ENCODE results near the gene CFAP70. TPM values are rescaled to one million over a fixed set of nuclear protein-coding genes. Genes with fewer than 3 reads are reported as not detected.

The CFAP70 gene
- total RNA-seq, 1 experiment from 2014 or later = 0.06 TPM

DNA sequence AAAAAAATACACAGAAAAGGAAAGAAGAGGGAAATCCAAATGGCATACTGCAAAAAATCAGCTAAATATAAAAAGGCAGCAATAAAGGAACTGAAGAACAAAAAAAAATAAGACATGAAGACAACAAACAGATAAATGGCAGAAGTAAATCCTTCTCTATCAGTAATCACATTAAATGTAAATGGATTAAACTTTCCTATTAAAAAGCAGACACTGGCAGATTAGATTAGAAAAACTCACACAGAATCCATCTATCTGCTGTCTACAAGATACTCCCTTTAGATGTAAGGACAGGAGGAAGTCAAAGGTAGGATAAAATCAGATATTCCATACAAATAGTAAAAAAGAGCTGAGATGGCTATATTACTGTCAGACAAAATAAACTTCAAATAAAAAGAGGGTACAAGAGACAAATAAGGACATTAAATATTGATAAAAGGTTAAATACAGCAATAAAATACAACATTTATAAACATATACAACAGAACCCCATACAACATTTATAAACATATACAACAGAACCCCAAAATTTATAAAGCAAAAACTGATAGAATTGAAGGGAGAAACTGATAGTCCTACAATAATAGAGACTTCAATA is 51.4 kb downstream of the CFAP70 start:
- Histone ChIP-seq H3K36me3 (ENCODE audit: insufficient read depth, low read length, poor library complexity, severe bottlenecking) (no peaks in the 10 kb centered on the region), H3K4me3 (ENCODE audit: low read depth, low read length, poor library complexity, severe bottlenecking) (no peak overlapping the region), H3K9me3 (ENCODE audit: low read depth, low read length, poor library complexity, severe bottlenecking) (peaks cover 15% of the 10 kb centered on the region), H3K27ac (ENCODE audit: low read depth, low read length, poor library complexity, severe bottlenecking) (no peak overlapping the region), H3K4me1 (ENCODE audit: insufficient read depth, low read length, poor library complexity, severe bottlenecking) (no peaks in the 10 kb centered on the region), H3K27me3 (replicated peaks; ENCODE audit: insufficient read depth, low read depth, low read length, poor library complexity) (no peaks in the 10 kb centered on the region)
- no peak for DNase-seq (ENCODE audit: low spot score)
- POLR2A ChIA-PET (ENCODE audit: low non-redundant PET) = no interaction called here
- CTCF ChIA-PET = no interaction called here
- BruUV-seq (replicated peaks) = no TSS peak
- TF ChIP-seq, protein P1, sequence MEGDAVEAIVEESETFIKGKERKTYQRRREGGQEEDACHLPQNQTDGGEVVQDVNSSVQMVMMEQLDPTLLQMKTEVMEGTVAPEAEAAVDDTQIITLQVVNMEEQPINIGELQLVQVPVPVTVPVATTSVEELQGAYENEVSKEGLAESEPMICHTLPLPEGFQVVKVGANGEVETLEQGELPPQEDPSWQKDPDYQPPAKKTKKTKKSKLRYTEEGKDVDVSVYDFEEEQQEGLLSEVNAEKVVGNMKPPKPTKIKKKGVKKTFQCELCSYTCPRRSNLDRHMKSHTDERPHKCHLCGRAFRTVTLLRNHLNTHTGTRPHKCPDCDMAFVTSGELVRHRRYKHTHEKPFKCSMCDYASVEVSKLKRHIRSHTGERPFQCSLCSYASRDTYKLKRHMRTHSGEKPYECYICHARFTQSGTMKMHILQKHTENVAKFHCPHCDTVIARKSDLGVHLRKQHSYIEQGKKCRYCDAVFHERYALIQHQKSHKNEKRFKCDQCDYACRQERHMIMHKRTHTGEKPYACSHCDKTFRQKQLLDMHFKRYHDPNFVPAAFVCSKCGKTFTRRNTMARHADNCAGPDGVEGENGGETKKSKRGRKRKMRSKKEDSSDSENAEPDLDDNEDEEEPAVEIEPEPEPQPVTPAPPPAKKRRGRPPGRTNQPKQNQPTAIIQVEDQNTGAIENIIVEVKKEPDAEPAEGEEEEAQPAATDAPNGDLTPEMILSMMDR (conservative IDR thresholded peaks at IDR 0.05; ENCODE audit: low read depth, low read length) = no peak
- no peak for TF ChIP-seq EZH2 (IDR thresholded peaks at IDR 0.05; ENCODE audit: borderline replicate concordance, low read depth, low read length, poor library complexity, severe bottlenecking)
- intact Hi-C loops (cut with micrococcal nuclease; ENCODE audit: unreplicated experiment) = no loop called here

DNA sequence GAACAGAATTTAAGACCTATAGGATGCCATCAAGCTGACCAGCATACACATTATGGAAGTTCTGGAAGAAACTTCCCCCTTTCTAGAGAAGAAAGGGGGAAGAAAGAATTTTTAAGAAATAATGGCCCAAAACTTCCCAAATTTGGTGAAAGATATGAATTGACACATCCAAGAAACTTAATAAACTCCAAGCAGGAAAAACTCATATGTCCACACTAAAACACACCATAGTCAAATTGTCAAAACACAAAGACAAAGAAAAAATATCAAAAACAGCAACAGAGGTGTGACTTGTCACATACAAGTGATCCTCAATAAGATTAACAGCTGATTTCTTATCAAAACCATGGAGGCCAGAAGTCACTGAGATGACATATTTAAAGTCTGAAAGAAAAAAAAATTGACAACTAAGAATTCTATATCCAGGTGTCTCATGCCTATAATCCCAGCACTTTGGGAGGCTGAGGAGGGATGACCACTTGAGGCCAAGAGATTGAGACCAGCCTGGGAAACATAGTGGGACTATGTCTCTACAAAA is 52.4 kb downstream of the CFAP70 start:
- H3K27me3 ChIP-seq (replicated peaks; ENCODE audit: insufficient read depth, low read depth, low read length, poor library complexity) = no peaks in the 10 kb centered on the region
- POLR2A ChIA-PET (ENCODE audit: low non-redundant PET) = no interaction called here
- no peaks in the 10 kb centered on the region for H3K4me1 ChIP-seq (ENCODE audit: insufficient read depth, low read length, poor library complexity, severe bottlenecking)
- DNase-seq (ENCODE audit: low spot score) = no peak
- H3K36me3 ChIP-seq (ENCODE audit: insufficient read depth, low read length, poor library complexity, severe bottlenecking) = no peaks in the 10 kb centered on the region
- H3K9me3 ChIP-seq (ENCODE audit: low read depth, low read length, poor library complexity, severe bottlenecking) = peaks cover 15% of the 10 kb centered on the region
- intact Hi-C loops (cut with micrococcal nuclease; ENCODE audit: unreplicated experiment) = no loop called here
- no peak for TF ChIP-seq EZH2 (IDR thresholded peaks at IDR 0.05; ENCODE audit: borderline replicate concordance, low read depth, low read length, poor library complexity, severe bottlenecking)
- TF ChIP-seq, protein P1 (conservative IDR thresholded peaks at IDR 0.05; ENCODE audit: low read depth, low read length) = no peak
- no peak overlapping the region for H3K4me3 ChIP-seq (ENCODE audit: low read depth, low read length, poor library complexity, severe bottlenecking)
- BruUV-seq (replicated peaks) = no TSS peak
- no peak overlapping the region for H3K27ac ChIP-seq (ENCODE audit: low read depth, low read length, poor library complexity, severe bottlenecking)
- CTCF ChIA-PET = no interaction called here

DNA sequence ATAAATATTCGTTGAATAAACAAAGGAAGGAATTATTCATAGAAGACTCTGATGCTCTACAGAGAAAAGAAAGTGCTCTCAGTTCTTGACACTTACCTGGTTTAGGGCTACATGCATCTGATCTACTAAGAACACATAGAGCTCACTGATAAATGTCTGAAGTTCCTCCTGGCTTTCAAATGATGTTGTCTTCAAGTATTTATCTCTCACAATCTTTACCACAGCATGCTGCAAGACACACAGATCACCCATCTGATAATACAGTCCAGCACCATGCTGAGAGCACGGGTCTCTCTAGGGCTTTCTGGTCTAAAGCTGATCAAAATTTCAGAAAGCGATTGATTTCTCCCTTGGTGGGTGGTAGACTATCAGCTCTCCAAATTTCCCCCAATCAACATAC is 61.7 kb downstream of the CFAP70 start:
- BruUV-seq (replicated peaks) = no TSS peak
- Histone ChIP-seq H3K4me1 (ENCODE audit: insufficient read depth, low read length, poor library complexity, severe bottlenecking) (no peaks in the 10 kb centered on the region), H3K36me3 (ENCODE audit: insufficient read depth, low read length, poor library complexity, severe bottlenecking) (no peaks in the 10 kb centered on the region), H3K27ac (ENCODE audit: low read depth, low read length, poor library complexity, severe bottlenecking) (no peak overlapping the region), H3K9me3 (ENCODE audit: low read depth, low read length, poor library complexity, severe bottlenecking) (no peaks in the 10 kb centered on the region), H3K4me3 (ENCODE audit: low read depth, low read length, poor library complexity, severe bottlenecking) (no peak overlapping the region), H3K27me3 (replicated peaks; ENCODE audit: insufficient read depth, low read depth, low read length, poor library complexity) (peaks cover 28% of the 10 kb centered on the region)
- TF ChIP-seq, protein P1 (conservative IDR thresholded peaks at IDR 0.05; ENCODE audit: low read depth, low read length) = no peak
- no peak for TF ChIP-seq EZH2 (IDR thresholded peaks at IDR 0.05; ENCODE audit: borderline replicate concordance, low read depth, low read length, poor library complexity, severe bottlenecking)
- ChIA-PET POLR2A (ENCODE audit: low non-redundant PET) (no interaction called here), CTCF (no interaction called here)
- intact Hi-C loops (cut with micrococcal nuclease; ENCODE audit: unreplicated experiment) = no loop called here
- DNase-seq (ENCODE audit: low spot score) = no peak
